GM19324 (cell line): ENCODE data around the gene SH2D6.
A peak's percentile ranks its signal among the peaks of the same experiment; 100 is the strongest.
"Not testable (repeated sequence)": the region's sequence is repeated elsewhere in the genome, so short reads cannot be mapped to it uniquely, and the experiment has no call there.

ENCODE experiments used
- ATAC-seq: cut with Tn5 transposase; IDR thresholded peaks from one replicate; pipeline ENCODE4 v1.9.1; 2021; ENCODE audit warnings: mild to moderate bottlenecking, moderate library complexity; ENCODE audit not compliant: unreplicated experiment, low FRiP score

Gene SH2D6

GRCh38 chr2:85418132-85419008 is at the start of gene SH2D6:
TSS of gene SH2D6 (plus strand) at chr2:85418714. CDS start at chr2:85429466, 10,752 bp downstream.
- peak; percentile 88 for ATAC-seq

- ATAC-seq = no peak
These were observed 49.6 kb upstream of the SH2D6 start for GRCh38 chr2:85368921-85369320.

GRCh38 chr2:85369500-85369899 is 49.0 kb upstream of the SH2D6 start:
- ATAC-seq = no peak

GRCh38 chr2:85371045-85371444 is 47.5 kb upstream of the SH2D6 start:
- ATAC-seq = no peak

- ATAC-seq = no peak
These were observed 42.0 kb upstream of the SH2D6 start for GRCh38 chr2:85376291-85377065.

GRCh38 chr2:85377083-85377482 is 41.4 kb upstream of the SH2D6 start:
- no peak for ATAC-seq

- no peak for ATAC-seq
These were observed 40.3 kb upstream of the SH2D6 start for GRCh38 chr2:85378257-85378656.

- no peak for ATAC-seq
These were observed 38.5 kb upstream of the SH2D6 start for GRCh38 chr2:85380048-85380447.

- ATAC-seq = not testable (repeated sequence)
These were observed 35.4 kb upstream of the SH2D6 start for GRCh38 chr2:85383151-85383550.

- no peak for ATAC-seq
These were observed 34.7 kb upstream of the SH2D6 start for GRCh38 chr2:85383850-85384249.

- ATAC-seq = no peak
These were observed 32.8 kb upstream of the SH2D6 start for GRCh38 chr2:85385746-85386145.

GRCh38 chr2:85387754-85388153 is 30.8 kb upstream of the SH2D6 start:
- ATAC-seq = no peak

- no peak for ATAC-seq
These were observed 29.5 kb upstream of the SH2D6 start for GRCh38 chr2:85388878-85389538.

GRCh38 chr2:85390941-85391669 is 27.4 kb upstream of the SH2D6 start:
- no peak for ATAC-seq

GRCh38 chr2:85393836-85394235 is 24.7 kb upstream of the SH2D6 start:
- no peak for ATAC-seq

GRCh38 chr2:85394261-85394681 is 24.2 kb upstream of the SH2D6 start:
- ATAC-seq = no peak

GRCh38 chr2:85394976-85395375 is 23.5 kb upstream of the SH2D6 start:
- ATAC-seq = no peak

GRCh38 chr2:85395912-85396475 is 22.5 kb upstream of the SH2D6 start:
- ATAC-seq = no peak

GRCh38 chr2:85396531-85397470 is 21.7 kb upstream of the SH2D6 start:
- no peak for ATAC-seq
